Caco-2 (cell line): ENCODE data around the gene OR2T11. TPM values are rescaled to one million over a fixed set of nuclear protein-coding genes. Genes with fewer than 3 reads are reported as not detected.
"Not testable (repeated sequence)": the region's sequence is repeated elsewhere in the genome, so short reads cannot be mapped to it uniquely, and the experiment has no call there.

Experiments used
- BruUV-seq: library from RNA; stranded (reverse); fragments of 400-500 nt; replicated peaks from 2 replicates; lab custom pipeline; 2021; lab: Mats Ljungman, UMichigan
- CTCF ChIA-PET: fragments of 300-600 bp; sonication (Branson Sonifier 250); formaldehyde crosslinking; loops from one replicate; lab custom pipeline; 2022; ENCODE audit warnings: antibody characterized with exemption; lab: Charles Lee
- POLR2A ChIA-PET: fragments of 300-600 bp; sonication (Branson Sonifier 250); formaldehyde crosslinking; loops from one replicate; lab custom pipeline; 2022; ENCODE audit warnings: antibody characterized with exemption; lab: Charles Lee
- DNase-seq, 2 experiments: peaks; one replicate each; pipeline versions ENCODE4 v3.0.0 to v3.0.0-alpha.2; 2020 to 2022
- H3K27me3 ChIP-seq: replicated peaks from 2 replicates; pipeline ENCODE4 v1.6.0; 2011; ENCODE audit warnings: low read length; ENCODE audit not compliant: control insufficient read depth, insufficient read depth
- H3K36me3 ChIP-seq: 2 replicates; pipeline ENCODE4 v1.5.1; 2011; ENCODE audit warnings: low read length; ENCODE audit not compliant: control insufficient read depth, insufficient read depth
- H3K4me1 ChIP-seq: fragments of 250-450 bp; sonication (Bioruptor Pico); 2 replicates; pipeline ENCODE4 v1.5.1; 2020; ENCODE audit warnings: mild to moderate bottlenecking
- H3K4me3 ChIP-seq: 2 replicates; pipeline ENCODE4 v1.5.1; 2011; ENCODE audit warnings: low read depth, mild to moderate bottlenecking, control low read depth, low read length
- H3K9me3 ChIP-seq: fragments of 250-450 bp; sonication (Bioruptor Pico); 2 replicates; pipeline ENCODE4 v1.5.1; 2020; ENCODE audit warnings: mild to moderate bottlenecking, moderate library complexity
- H3K27ac Mint-ChIP-seq: one replicate; pipeline ENCODE4 v1.8.0; 2022; ENCODE audit warnings: mixed read lengths; ENCODE audit not compliant: unreplicated experiment
- H3K27me3 Mint-ChIP-seq: one replicate; pipeline ENCODE4 v1.8.0; 2022; ENCODE audit warnings: mixed read lengths; ENCODE audit not compliant: insufficient read depth, unreplicated experiment
- H3K36me3 Mint-ChIP-seq: one replicate; pipeline ENCODE4 v1.8.0; 2022; ENCODE audit warnings: mild to moderate bottlenecking, mixed read lengths; ENCODE audit not compliant: insufficient read depth, unreplicated experiment
- H3K4me1 Mint-ChIP-seq: one replicate; pipeline ENCODE4 v1.8.0; 2022; ENCODE audit warnings: low read depth, mixed read lengths; ENCODE audit not compliant: unreplicated experiment
- H3K4me3 Mint-ChIP-seq: one replicate; pipeline ENCODE4 v1.8.0; 2022; ENCODE audit warnings: mild to moderate bottlenecking, moderate library complexity, mixed read lengths; ENCODE audit not compliant: unreplicated experiment
- H3K9me3 Mint-ChIP-seq: one replicate; pipeline ENCODE4 v1.8.0; 2022; ENCODE audit warnings: mixed read lengths; ENCODE audit not compliant: unreplicated experiment
- intact Hi-C: fragments of 100-400 bp; cut with micrococcal nuclease; formaldehyde crosslinking; loops from one replicate; pipeline ENCODE4 v1.10.0; 2022; ENCODE audit not compliant: unreplicated experiment
- total RNA-seq: library from RNA; stranded (reverse); gene quantifications from 2 replicates; pipeline ENCODE4 v1.2.3, GENCODE V29; 2022
- TF ChIP-seq, protein P1 (sequence below), 2 experiments: fragments of 200-600 bp in 1 of 2; IDR thresholded peaks; 1 replicate in 1 of 2; 2 replicates in 1 of 2; pipeline versions ENCODE4 v1.5.1 to v1.8.0; 2011 to 2022; ENCODE audit warnings: antibody characterized with exemption in 1 of 2, control low read depth in 1 of 2, inconsistent platforms in 1 of 2, low read depth in 1 of 2, low read length in 1 of 2, mild to moderate bottlenecking in 1 of 2, moderate library complexity in 1 of 2; ENCODE audit not compliant: insufficient read depth in 1 of 2, severe bottlenecking in 1 of 2, unreplicated experiment in 1 of 2

Gene OR2T11
- total RNA-seq, 1 experiment from 2014 or later: not detected

DNA sequence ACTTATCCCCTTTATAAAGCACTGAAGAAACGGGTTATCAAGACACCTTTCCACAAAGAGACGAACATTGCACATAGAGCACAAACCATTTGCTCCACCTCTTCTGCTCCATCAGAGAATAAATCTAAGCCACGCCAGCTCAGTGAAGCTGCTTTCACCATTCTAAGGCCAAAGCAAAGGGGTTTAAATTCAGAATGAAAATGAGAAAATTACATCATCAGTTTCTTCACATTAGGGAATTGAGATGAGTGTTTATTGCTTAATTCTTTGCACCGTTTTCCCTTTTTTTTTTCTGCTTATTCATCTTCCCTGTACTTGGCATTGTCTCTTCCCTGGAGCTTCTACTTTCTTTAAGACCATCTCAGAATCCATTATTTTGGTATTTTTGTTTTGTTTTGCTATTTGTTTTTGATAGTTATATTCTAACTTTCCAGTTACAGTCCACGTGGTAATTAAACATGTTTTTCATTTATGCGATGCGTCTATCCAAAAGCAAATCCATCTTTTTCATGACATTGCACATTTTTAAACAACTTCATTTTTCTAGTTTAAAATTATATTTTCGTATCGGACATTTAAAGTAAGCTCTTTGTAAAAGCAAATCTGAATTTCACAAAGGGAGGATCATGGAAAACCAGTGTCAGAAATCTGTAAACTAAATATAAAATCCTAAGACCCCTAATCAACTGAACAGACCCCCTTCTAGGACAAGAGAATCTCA is 58.5 kb downstream of the OR2T11 start:
- Histone ChIP-seq H3K9me3 (no peaks in the 10 kb centered on the region), H3K27me3 (no peaks in the 10 kb centered on the region), H3K4me3 (no peak overlapping the region), H3K4me1 (no peaks in the 10 kb centered on the region), H3K36me3 (no peaks in the 10 kb centered on the region)
- Mint-ChIP-seq H3K27me3 (peaks cover 3% of the 10 kb centered on the region), H3K9me3 (peaks cover 11% of the 10 kb centered on the region), H3K36me3 (no peaks in the 10 kb centered on the region), H3K4me3 (no peak overlapping the region), H3K27ac (no peak overlapping the region), H3K4me1 (no peaks in the 10 kb centered on the region)
- intact Hi-C loops: no loop called here
- TF ChIP-seq, protein P1, sequence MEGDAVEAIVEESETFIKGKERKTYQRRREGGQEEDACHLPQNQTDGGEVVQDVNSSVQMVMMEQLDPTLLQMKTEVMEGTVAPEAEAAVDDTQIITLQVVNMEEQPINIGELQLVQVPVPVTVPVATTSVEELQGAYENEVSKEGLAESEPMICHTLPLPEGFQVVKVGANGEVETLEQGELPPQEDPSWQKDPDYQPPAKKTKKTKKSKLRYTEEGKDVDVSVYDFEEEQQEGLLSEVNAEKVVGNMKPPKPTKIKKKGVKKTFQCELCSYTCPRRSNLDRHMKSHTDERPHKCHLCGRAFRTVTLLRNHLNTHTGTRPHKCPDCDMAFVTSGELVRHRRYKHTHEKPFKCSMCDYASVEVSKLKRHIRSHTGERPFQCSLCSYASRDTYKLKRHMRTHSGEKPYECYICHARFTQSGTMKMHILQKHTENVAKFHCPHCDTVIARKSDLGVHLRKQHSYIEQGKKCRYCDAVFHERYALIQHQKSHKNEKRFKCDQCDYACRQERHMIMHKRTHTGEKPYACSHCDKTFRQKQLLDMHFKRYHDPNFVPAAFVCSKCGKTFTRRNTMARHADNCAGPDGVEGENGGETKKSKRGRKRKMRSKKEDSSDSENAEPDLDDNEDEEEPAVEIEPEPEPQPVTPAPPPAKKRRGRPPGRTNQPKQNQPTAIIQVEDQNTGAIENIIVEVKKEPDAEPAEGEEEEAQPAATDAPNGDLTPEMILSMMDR (IDR thresholded peaks at IDR 0.05; ENCODE audit: insufficient read depth in 1 of 2, low read depth in 1 of 2, low read length in 1 of 2, severe bottlenecking in 1 of 2, unreplicated experiment in 1 of 2): no peak
- POLR2A ChIA-PET: no interaction called here
- CTCF ChIA-PET: no interaction called here
- no peak for DNase-seq
- no TSS peak for BruUV-seq

DNA sequence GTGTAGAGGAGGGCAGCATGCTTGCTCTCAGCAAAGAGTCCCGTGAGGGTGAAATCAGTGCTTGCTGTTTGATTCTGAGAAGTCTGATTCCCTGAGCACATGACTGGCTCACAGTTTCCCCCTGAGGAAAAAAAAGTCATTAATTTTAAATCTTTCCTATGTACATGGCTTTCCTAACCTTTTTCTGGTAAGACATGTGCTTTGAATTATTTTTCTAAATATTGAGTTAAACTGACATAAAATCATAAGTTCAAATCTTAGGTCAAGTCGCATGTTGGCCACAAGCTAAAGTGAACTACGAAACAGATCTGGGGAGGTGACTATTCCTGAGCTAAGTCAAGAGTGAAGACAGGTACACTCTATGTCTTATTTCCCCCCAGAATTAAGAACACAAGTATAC is 60.2 kb downstream of the OR2T11 start, which contains the start of gene OR2T34:
OR2T34 (minus strand) TSS at position 101 of the 400 bp plus-strand sequence; CDS start at position 101, 0 bp downstream.
- H3K36me3 ChIP-seq, intact Hi-C loops, H3K9me3 Mint-ChIP-seq, POLR2A ChIA-PET, H3K27me3 ChIP-seq, DNase-seq, H3K36me3 Mint-ChIP-seq, BruUV-seq, H3K27me3 Mint-ChIP-seq, H3K4me1 ChIP-seq, H3K9me3 ChIP-seq, H3K4me3 ChIP-seq, CTCF ChIA-PET, H3K4me3 Mint-ChIP-seq, H3K27ac Mint-ChIP-seq, H3K4me1 Mint-ChIP-seq: not testable (repeated sequence)

- H3K4me3 ChIP-seq, CTCF ChIA-PET, H3K36me3 Mint-ChIP-seq, intact Hi-C loops, H3K9me3 Mint-ChIP-seq, POLR2A ChIA-PET, H3K4me3 Mint-ChIP-seq, H3K27me3 Mint-ChIP-seq, H3K4me1 ChIP-seq, H3K27me3 ChIP-seq, BruUV-seq, H3K36me3 ChIP-seq, H3K9me3 ChIP-seq, H3K4me1 Mint-ChIP-seq, H3K27ac Mint-ChIP-seq, DNase-seq: not testable (repeated sequence)
Observed at GRCh38 chr1:248573856-248574255, 61.0 kb downstream of the OR2T11 start.

Other genes starting within 250 kb of the OR2T11 start
- not detected in 2 replicates for gene OR2T1, start 232.0 kb downstream of the OR2T11 start, total RNA-seq
- not detected in 2 replicates for gene OR2T2, start 189.5 kb downstream of the OR2T11 start, total RNA-seq
- not detected in 2 replicates for gene OR2T3, start 161.7 kb downstream of the OR2T11 start, total RNA-seq
- gene OR2T5, start 146.5 kb downstream of the OR2T11 start, total RNA-seq: not detected in 2 replicates
- not detected in 2 replicates for gene OR2G6, start 127.0 kb downstream of the OR2T11 start, total RNA-seq
- gene OR2T29, start 72.3 kb downstream of the OR2T11 start, total RNA-seq: not detected in 2 replicates
- gene OR2T34, start 60.3 kb downstream of the OR2T11 start, total RNA-seq: not detected in 2 replicates
- not detected in 2 replicates for gene OR2T10, start 37.4 kb downstream of the OR2T11 start, total RNA-seq
- gene OR2T35, start 10.2 kb upstream of the OR2T11 start, total RNA-seq: not detected in 2 replicates
- gene OR2T27, start 20.4 kb upstream of the OR2T11 start, total RNA-seq: not detected in 2 replicates
- gene OR14I1, start 67.7 kb upstream of the OR2T11 start, total RNA-seq: not detected in 2 replicates
- gene LYPD8, start 120.7 kb upstream of the OR2T11 start, total RNA-seq: not detected in 2 replicates
- gene SH3BP5L, start 190.8 kb upstream of the OR2T11 start, total RNA-seq: 21.3 and 22.4 TPM in 2 replicates
- gene ZNF672, start 203.1 kb upstream of the OR2T11 start, total RNA-seq: 27.3 and 29.1 TPM in 2 replicates
- 48.5 and 58.4 TPM in 2 replicates for gene ZNF692, start 224.0 kb upstream of the OR2T11 start, total RNA-seq